K562 (cell line): ENCODE measurements around the gene NAE1. TPM values are rescaled to one million over a fixed set of nuclear protein-coding genes. Genes with fewer than 3 reads are reported as not detected.
A peak's percentile ranks its signal among the peaks of the same experiment; 100 is the strongest.

Source experiments
- CBX2 ChIP-seq: fragments of 200-600 bp; sonication (generic); IDR thresholded peaks from one replicate; pipeline ENCODE4 v1.6.1; 2012; ENCODE audit warnings: mild to moderate bottlenecking, low read length, inconsistent platforms; ENCODE audit not compliant: insufficient read depth, poor library complexity, severe bottlenecking
- ETV5 ChIP-seq: sonication (generic); formaldehyde crosslinking; IDR thresholded peaks from 2 replicates; pipeline ENCODE4 v1.4.0; 2020; ENCODE audit warnings: low read depth, mild to moderate bottlenecking, missing genetic modification reagents
- HLTF ChIP-seq: fragments of 450-650 bp; IDR thresholded peaks from 2 replicates; pipeline ENCODE4 v1.6.1; 2016
- KAT2B ChIP-seq: IDR thresholded peaks from one replicate; pipeline ENCODE4 v1.6.1; 2012; ENCODE audit warnings: low read depth, mild to moderate bottlenecking, control low read depth, inconsistent platforms, low read length, moderate library complexity
- MCM7 ChIP-seq, 2 experiments: fragments of 450-650 bp; IDR thresholded peaks; 2 replicates each; pipeline ENCODE4 v1.6.1; 2016 to 2018
- NR3C1 ChIP-seq: sonication (generic); formaldehyde crosslinking; IDR thresholded peaks from 2 replicates; pipeline ENCODE4 v1.8.1; 2022; ENCODE audit warnings: missing genetic modification reagents
- RCOR1 ChIP-seq, 2 experiments: IDR thresholded peaks; 2 replicates each; pipeline ENCODE4 v1.6.1; 2012; ENCODE audit warnings: low read depth in 2 of 2, low read length in 2 of 2, borderline replicate concordance in 1 of 2, improper control_type of control experiment in 1 of 2
- SAFB2 ChIP-seq: fragments of 200-400 bp; formaldehyde crosslinking; IDR thresholded peaks from 2 replicates; pipeline ENCODE4 v1.6.1; 2018; ENCODE audit warnings: borderline replicate concordance, low read length, low read depth, moderate library complexity; ENCODE audit not compliant: severe bottlenecking
- TGIF2 ChIP-seq: sonication (generic); formaldehyde crosslinking; IDR thresholded peaks from 2 replicates; pipeline ENCODE4 v1.8.1; 2022; ENCODE audit warnings: mild to moderate bottlenecking, missing genetic modification reagents, moderate library complexity
- ZNF561 ChIP-seq: fragments of 450-650 bp; formaldehyde crosslinking; conservative IDR thresholded peaks from 2 replicates; pipeline ENCODE4 v1.4.0; 2020; ENCODE audit warnings: mild to moderate bottlenecking, moderate library complexity
- ZNF780A ChIP-seq: fragments of 250-450 bp; sonication (Bioruptor Pico); IDR thresholded peaks from 2 replicates; pipeline ENCODE4 v1.5.0; 2021; ENCODE audit warnings: mild to moderate bottlenecking
- polyA plus RNA-seq, 8 experiments: library from polyadenylated mRNA; depleted of rRNA in 4 of 8; stranded (reverse) in 5 of 8; unstranded in 3 of 8; fragments of >200 nt; fragmentation: Nextera tagmentation in 2 of 8; fragmentation: Illumina TruSeq in 1 of 8; extraction: Ambion mirVana in 2 of 8; extraction: Trizol in 1 of 8; gene quantifications; 2 replicates each; pipeline versions ENCODE4 v1.2.1 to v1.2.3, GENCODE V29; 2011 to 2014; ENCODE audit warnings: inconsistent platforms in 1 of 8, missing spikeins in 1 of 8
- total RNA-seq, 7 experiments: library from RNA; depleted of rRNA in 6 of 7; stranded (reverse); fragments of >200 nt in 6 of 7; fragmentation: Illumina TruSeq in 2 of 7; extraction: Trizol in 2 of 7; gene quantifications; 2 replicates each; pipeline versions ENCODE4 v1.2.1 to v1.2.3, GENCODE V29; 2011 to 2021; ENCODE audit warnings: low replicate concordance in 1 of 7
- TF ChIP-seq, protein P1 (sequence below): fragments of 450-650 bp; conservative IDR thresholded peaks from 2 replicates; pipeline ENCODE4 v1.6.1; 2016; ENCODE audit warnings: missing genetic modification characterization, low read depth, mild to moderate bottlenecking, missing compliant biosample characterization, moderate library complexity
- TF ChIP-seq, protein P2 (sequence below): fragments of 450-650 bp; IDR thresholded peaks from 2 replicates; pipeline ENCODE4 v1.6.1; 2016; ENCODE audit warnings: mild to moderate bottlenecking, moderate library complexity
- TF ChIP-seq, protein P3 (sequence below), 2 experiments: fragments of 450-650 bp; IDR thresholded peaks; 2 replicates each; pipeline ENCODE4 v1.6.1; 2016

The NAE1 gene
- total and polyA plus RNA-seq, 9 of the 15 experiments (the other 6 are each of a cell fraction or from before 2014, with no cell fraction given) = 165 to 294 (median 230) TPM

DNA sequence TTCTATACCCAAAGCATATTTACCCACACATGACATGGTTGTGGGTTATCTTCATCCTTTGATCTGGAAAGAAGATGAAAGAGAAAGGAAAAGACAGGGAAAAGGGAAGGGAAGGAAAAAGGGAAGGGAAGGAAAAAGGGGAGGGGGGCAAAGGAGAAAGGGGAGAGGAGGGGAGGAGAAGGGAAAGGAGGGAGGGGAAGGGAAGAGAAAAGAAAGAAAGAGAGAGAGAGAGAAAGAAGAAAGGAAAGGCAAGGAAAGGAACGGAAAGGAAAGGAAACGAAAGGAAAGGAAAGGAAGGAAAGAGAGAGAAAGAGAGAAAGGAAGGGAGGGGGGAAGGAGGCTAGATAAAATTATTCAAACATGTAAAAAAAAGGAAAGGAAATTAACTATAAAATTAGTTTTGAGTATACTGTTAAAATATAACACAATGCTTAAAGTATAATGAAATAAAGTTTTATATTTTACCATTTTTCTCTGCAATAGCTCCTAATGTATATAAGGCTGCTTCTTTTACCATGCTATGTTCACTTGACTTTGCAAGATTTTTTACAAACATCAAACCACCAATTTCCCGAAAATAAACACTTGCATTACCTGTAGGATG lies 40.5 kb downstream of the NAE1 start (continued):
- TF ChIP-seq, protein P1, sequence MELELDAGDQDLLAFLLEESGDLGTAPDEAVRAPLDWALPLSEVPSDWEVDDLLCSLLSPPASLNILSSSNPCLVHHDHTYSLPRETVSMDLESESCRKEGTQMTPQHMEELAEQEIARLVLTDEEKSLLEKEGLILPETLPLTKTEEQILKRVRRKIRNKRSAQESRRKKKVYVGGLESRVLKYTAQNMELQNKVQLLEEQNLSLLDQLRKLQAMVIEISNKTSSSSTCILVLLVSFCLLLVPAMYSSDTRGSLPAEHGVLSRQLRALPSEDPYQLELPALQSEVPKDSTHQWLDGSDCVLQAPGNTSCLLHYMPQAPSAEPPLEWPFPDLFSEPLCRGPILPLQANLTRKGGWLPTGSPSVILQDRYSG (tag) = no peak
- no peak for TF ChIP-seq ZNF561 (CRISPR knock-in tag)
- TF ChIP-seq RCOR1 (IDR thresholded peaks at IDR 0.05; ENCODE audit: borderline replicate concordance in 1 of 2, low read depth in 2 of 2, low read length in 2 of 2) = no peak
- TF ChIP-seq KAT2B = no peak
- TF ChIP-seq, protein P2, sequence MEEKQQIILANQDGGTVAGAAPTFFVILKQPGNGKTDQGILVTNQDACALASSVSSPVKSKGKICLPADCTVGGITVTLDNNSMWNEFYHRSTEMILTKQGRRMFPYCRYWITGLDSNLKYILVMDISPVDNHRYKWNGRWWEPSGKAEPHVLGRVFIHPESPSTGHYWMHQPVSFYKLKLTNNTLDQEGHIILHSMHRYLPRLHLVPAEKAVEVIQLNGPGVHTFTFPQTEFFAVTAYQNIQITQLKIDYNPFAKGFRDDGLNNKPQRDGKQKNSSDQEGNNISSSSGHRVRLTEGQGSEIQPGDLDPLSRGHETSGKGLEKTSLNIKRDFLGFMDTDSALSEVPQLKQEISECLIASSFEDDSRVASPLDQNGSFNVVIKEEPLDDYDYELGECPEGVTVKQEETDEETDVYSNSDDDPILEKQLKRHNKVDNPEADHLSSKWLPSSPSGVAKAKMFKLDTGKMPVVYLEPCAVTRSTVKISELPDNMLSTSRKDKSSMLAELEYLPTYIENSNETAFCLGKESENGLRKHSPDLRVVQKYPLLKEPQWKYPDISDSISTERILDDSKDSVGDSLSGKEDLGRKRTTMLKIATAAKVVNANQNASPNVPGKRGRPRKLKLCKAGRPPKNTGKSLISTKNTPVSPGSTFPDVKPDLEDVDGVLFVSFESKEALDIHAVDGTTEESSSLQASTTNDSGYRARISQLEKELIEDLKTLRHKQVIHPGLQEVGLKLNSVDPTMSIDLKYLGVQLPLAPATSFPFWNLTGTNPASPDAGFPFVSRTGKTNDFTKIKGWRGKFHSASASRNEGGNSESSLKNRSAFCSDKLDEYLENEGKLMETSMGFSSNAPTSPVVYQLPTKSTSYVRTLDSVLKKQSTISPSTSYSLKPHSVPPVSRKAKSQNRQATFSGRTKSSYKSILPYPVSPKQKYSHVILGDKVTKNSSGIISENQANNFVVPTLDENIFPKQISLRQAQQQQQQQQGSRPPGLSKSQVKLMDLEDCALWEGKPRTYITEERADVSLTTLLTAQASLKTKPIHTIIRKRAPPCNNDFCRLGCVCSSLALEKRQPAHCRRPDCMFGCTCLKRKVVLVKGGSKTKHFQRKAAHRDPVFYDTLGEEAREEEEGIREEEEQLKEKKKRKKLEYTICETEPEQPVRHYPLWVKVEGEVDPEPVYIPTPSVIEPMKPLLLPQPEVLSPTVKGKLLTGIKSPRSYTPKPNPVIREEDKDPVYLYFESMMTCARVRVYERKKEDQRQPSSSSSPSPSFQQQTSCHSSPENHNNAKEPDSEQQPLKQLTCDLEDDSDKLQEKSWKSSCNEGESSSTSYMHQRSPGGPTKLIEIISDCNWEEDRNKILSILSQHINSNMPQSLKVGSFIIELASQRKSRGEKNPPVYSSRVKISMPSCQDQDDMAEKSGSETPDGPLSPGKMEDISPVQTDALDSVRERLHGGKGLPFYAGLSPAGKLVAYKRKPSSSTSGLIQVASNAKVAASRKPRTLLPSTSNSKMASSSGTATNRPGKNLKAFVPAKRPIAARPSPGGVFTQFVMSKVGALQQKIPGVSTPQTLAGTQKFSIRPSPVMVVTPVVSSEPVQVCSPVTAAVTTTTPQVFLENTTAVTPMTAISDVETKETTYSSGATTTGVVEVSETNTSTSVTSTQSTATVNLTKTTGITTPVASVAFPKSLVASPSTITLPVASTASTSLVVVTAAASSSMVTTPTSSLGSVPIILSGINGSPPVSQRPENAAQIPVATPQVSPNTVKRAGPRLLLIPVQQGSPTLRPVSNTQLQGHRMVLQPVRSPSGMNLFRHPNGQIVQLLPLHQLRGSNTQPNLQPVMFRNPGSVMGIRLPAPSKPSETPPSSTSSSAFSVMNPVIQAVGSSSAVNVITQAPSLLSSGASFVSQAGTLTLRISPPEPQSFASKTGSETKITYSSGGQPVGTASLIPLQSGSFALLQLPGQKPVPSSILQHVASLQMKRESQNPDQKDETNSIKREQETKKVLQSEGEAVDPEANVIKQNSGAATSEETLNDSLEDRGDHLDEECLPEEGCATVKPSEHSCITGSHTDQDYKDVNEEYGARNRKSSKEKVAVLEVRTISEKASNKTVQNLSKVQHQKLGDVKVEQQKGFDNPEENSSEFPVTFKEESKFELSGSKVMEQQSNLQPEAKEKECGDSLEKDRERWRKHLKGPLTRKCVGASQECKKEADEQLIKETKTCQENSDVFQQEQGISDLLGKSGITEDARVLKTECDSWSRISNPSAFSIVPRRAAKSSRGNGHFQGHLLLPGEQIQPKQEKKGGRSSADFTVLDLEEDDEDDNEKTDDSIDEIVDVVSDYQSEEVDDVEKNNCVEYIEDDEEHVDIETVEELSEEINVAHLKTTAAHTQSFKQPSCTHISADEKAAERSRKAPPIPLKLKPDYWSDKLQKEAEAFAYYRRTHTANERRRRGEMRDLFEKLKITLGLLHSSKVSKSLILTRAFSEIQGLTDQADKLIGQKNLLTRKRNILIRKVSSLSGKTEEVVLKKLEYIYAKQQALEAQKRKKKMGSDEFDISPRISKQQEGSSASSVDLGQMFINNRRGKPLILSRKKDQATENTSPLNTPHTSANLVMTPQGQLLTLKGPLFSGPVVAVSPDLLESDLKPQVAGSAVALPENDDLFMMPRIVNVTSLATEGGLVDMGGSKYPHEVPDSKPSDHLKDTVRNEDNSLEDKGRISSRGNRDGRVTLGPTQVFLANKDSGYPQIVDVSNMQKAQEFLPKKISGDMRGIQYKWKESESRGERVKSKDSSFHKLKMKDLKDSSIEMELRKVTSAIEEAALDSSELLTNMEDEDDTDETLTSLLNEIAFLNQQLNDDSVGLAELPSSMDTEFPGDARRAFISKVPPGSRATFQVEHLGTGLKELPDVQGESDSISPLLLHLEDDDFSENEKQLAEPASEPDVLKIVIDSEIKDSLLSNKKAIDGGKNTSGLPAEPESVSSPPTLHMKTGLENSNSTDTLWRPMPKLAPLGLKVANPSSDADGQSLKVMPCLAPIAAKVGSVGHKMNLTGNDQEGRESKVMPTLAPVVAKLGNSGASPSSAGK = no peak
- no peak for TF ChIP-seq ETV5 (CRISPR knock-in tag)
- no peak for TF ChIP-seq ZNF780A (CRISPR knock-in tag)
- TF ChIP-seq MCM7 (IDR thresholded peaks at IDR 0.05) = 0 out of 4 replicates have a peak, but pooled peaks of 1 of the 2 experiments have one; percentile 49
- TF ChIP-seq HLTF = 0 out of 2 replicates have a peak, but pooled peaks have one; percentile 49
- no peak for TF ChIP-seq SAFB2
- no peak for TF ChIP-seq TGIF2 (CRISPR knock-in tag)
- TF ChIP-seq NR3C1 (CRISPR knock-in tag) = no peak
- TF ChIP-seq CBX2 = peak; percentile 32
- TF ChIP-seq, protein P3, sequence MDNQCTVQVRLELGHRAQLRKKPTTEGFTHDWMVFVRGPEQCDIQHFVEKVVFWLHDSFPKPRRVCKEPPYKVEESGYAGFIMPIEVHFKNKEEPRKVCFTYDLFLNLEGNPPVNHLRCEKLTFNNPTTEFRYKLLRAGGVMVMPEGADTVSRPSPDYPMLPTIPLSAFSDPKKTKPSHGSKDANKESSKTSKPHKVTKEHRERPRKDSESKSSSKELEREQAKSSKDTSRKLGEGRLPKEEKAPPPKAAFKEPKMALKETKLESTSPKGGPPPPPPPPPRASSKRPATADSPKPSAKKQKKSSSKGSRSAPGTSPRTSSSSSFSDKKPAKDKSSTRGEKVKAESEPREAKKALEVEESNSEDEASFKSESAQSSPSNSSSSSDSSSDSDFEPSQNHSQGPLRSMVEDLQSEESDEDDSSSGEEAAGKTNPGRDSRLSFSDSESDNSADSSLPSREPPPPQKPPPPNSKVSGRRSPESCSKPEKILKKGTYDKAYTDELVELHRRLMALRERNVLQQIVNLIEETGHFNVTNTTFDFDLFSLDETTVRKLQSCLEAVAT (IDR thresholded peaks at IDR 0.05) = 0 out of 4 replicates have a peak, but pooled peaks of 1 of the 2 experiments have one; percentile 45
